ENCODE results near the gene SPARC.

Gene SPARC

GRCh38 chr5:151674626-151675610 lies 11.8 kb downstream of the SPARC start:
- TF ChIP-seq CTCF (IDR thresholded peaks at IDR 0.05; ENCODE audit: insufficient read depth, low read depth, low read length, missing control alignments) = no peak
- H3K4me3 ChIP-seq (ENCODE audit: low read depth, low read length) = no peak overlapping the region
- no peak for DNase-seq (ENCODE audit: low read depth)

- DNase-seq (ENCODE audit: low read depth) = no peak
- no peak overlapping the region for H3K4me3 ChIP-seq (ENCODE audit: low read depth, low read length)
- no peak for TF ChIP-seq CTCF (IDR thresholded peaks at IDR 0.05; ENCODE audit: insufficient read depth, low read depth, low read length, missing control alignments)
These were observed 13.3 kb downstream of the SPARC start for GRCh38 chr5:151673421-151673820.

- no peak for DNase-seq (ENCODE audit: low read depth)
- TF ChIP-seq CTCF (IDR thresholded peaks at IDR 0.05; ENCODE audit: insufficient read depth, low read depth, low read length, missing control alignments) = no peak
- H3K4me3 ChIP-seq (ENCODE audit: low read depth, low read length) = no peak overlapping the region
These were observed 14.2 kb downstream of the SPARC start for GRCh38 chr5:151672516-151672915.

GRCh38 chr5:151671950-151672349 lies 14.8 kb downstream of the SPARC start:
- H3K4me3 ChIP-seq (ENCODE audit: low read depth, low read length) = no peak overlapping the region
- no peak for TF ChIP-seq CTCF (IDR thresholded peaks at IDR 0.05; ENCODE audit: insufficient read depth, low read depth, low read length, missing control alignments)
- no peak for DNase-seq (ENCODE audit: low read depth)

- H3K4me3 ChIP-seq (ENCODE audit: low read depth, low read length) = no peak overlapping the region
- DNase-seq (ENCODE audit: low read depth) = no peak
- TF ChIP-seq CTCF (IDR thresholded peaks at IDR 0.05; ENCODE audit: insufficient read depth, low read depth, low read length, missing control alignments) = no peak
These were observed 15.6 kb downstream of the SPARC start for GRCh38 chr5:151670953-151671636.

- DNase-seq (ENCODE audit: low read depth) = no peak
- no peak for TF ChIP-seq CTCF (IDR thresholded peaks at IDR 0.05; ENCODE audit: insufficient read depth, low read depth, low read length, missing control alignments)
- H3K4me3 ChIP-seq (ENCODE audit: low read depth, low read length) = no peak overlapping the region
These were observed 16.5 kb downstream of the SPARC start for GRCh38 chr5:151670083-151670686.
